Activated gamma-delta T cell (primary cell): ENCODE measurements around the gene PLP1.

Source experiments
- DNase-seq: peaks from one replicate; lab custom pipeline; 2025; lab: John Stamatoyannopoulos, UW

The PLP1 gene

DNA sequence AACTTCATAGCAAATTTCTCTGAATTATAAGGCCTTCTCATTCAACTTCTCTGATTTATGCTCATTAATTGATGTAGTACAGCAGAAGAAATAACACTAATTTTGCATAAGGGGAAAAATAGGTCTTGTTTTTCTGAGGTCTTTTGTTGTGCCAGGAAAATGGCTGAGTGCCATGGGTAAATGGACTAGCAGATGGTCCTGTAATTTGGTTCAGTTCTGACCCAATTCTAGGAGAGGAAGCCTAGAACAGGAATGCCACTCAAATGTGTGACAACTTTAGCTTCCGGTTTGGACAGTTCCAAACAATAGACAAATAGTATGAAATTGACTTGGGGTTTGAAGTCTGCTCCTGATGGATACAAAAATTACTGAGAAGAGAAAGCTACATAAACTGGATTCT lies 49.2 kb downstream of the PLP1 start:
- no peak for DNase-seq

DNA sequence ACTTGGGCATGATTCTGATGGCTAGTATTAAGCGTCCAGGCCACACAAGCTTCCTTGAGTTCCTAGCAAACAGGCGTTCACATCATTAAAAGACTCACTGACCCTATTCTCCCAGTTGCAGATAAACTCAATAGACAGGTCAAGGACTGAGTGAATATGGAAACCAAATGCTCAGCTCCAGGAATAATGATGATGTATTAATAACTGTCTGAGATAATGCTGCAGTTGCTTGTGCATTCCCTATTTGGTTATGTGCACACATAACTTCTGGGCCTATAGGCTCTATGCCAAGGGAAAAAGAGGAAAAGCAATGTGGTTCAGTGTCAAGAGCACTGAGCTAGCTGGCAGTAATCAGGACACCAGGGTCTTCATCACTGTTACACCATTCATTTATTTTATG lies 51.9 kb downstream of the PLP1 start:
- DNase-seq = no peak

DNA sequence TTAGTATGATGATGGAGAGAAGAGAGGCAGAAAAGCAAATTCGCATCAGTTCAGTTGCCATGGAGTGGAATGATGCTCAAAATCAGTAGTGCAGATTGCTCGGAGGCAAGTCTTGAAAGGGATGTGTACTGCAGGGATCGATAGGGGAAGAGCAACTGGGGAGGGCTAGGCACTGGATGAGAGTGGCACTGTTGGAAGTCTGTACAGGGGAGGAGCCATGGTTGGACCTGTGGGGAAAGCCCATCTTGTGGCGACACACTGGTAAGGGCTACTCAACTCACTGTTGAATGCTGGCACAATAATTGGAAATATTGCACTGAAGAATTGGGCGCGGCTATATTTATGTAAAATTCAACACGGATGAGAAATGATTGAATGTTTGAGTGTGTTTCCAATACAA lies 54.2 kb downstream of the PLP1 start:
- no peak for DNase-seq

DNA sequence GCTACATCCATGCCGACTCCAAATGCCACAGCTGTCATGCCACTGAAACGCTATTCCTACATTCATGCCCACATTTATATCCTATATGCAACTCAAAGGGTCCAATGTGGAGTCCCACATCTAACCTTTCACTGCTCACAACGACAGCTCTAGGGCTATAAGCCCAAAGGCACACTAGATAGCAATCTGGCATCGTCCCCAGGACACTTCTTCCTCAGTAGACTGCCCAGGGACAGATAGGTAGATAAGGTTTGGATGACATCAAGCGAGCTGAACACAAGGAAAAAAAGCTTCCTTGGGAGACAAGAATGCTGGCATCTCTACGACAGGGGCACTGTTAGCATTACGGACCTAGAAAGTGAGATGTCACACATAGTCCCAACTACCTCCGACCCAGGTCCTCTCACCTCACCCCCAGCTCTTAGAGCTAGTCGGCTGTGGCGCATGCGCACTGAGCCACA lies 54.7 kb downstream of the PLP1 start:
- DNase-seq = no peak

DNA sequence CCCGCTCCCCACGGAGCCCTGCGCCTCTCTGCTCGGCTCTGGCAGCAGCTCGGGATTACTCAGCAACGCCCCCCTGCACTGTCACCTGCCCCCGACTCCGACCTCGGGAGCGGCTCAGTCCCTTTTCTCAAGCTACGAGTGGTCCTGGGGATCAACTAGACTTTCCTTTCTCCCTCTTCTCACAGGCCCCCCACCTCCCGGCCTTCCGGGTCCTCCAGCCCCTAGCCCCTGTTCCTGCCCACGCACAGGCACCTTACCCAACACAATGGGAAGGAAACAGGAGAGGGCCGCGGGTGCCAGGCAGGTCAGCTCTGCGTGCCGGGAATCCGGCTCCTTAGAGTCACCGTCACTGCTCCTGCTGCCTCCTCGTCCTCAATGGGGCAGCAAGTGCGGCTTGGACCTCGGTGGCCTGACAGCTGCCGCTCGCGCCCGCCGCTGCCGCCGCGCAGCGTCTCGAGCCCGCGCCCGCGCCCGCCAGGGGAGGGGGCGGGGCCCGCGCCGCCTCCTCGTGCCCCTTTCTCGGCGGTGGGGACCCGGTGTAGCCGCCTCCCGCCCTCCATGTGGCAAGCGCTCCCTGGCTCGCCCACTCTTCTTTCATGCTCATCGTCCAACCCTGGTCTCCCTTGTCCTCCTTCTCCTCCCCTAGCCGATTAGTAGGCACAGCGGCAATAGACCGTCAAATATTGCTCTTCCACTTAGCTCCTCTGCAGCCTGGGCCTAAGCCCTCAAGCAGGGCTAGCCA lies 55.3 kb downstream of the PLP1 start, which contains the start of gene RAB9B:
TSS of gene RAB9B (minus strand) at position 455 of the 742 bp plus-strand sequence. CDS start 6,473 bp downstream, outside the sequence.
- DNase-seq = peak; percentile 18

DNA sequence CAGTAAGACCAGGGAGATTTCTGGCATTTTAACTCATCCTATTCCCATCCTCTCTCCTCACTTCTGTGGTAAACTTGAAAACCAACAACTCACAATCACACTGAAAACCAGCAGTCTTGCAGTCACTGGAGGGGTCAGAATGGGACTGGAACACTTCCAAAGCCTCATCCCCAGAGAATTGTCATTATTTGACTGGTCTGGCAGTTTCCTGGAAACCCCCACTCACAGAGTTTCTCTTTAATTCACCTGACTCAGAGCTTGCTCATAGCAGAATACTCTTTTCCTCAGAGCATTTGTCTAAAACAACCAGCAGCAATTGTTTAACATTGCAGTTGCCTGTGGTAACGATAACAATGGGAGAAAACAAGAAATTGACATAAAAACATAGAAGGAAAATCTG lies 62.8 kb downstream of the PLP1 start:
- DNase-seq = no peak
